Transverse colon (tissue), 4 donors: ENCODE results near the gene CAPN5. TPM values are rescaled to one million over a fixed set of nuclear protein-coding genes. Genes with fewer than 3 reads are reported as not detected.

Experiments used
- DNase-seq: peaks from one replicate; pipeline ENCODE4 v3.0.0-alpha.2; 2019
- H3K27ac ChIP-seq, 4 donors: fragments of 200-600 bp; sonication (generic); 2 replicates each; pipeline ENCODE4 v1.5.1; 2016 to 2018; ENCODE audit warnings: inconsistent platforms in 4 of 4
- H3K27me3 ChIP-seq: fragments of 200-600 bp; sonication (generic); 2 replicates; pipeline ENCODE4 v1.5.1; 2017; ENCODE audit warnings: inconsistent platforms
- H3K36me3 ChIP-seq, 4 donors: fragments of 200-600 bp; sonication (generic); 2 replicates each; pipeline ENCODE4 v1.5.1; 2017 to 2019; ENCODE audit warnings: inconsistent platforms in 4 of 4
- H3K4me1 ChIP-seq, 4 donors: fragments of 200-600 bp; sonication (generic); 2 replicates each; pipeline ENCODE4 v1.5.1; 2017 to 2020; ENCODE audit warnings: inconsistent platforms in 4 of 4
- H3K4me3 ChIP-seq, 4 donors: fragments of 200-600 bp; sonication (generic); 1 replicate in 1 of 4; 2 replicates in 3 of 4; pipeline versions ENCODE4 v1.5.1 to v1.6.1; 2017 to 2019; ENCODE audit warnings: inconsistent platforms in 4 of 4
- H3K9me3 ChIP-seq, 2 donors: fragments of 200-600 bp; sonication (generic); 2 replicates each; pipeline ENCODE4 v1.5.1; 2017 to 2019; ENCODE audit warnings: inconsistent platforms in 2 of 2
- CTCF ChIP-seq, 5 experiments: fragments of 200-600 bp in 3 of 5; fragments of 450-650 bp in 2 of 5; sonication (generic) in 3 of 5; IDR thresholded peaks; 1 replicate in 2 of 5; 2 replicates in 3 of 5; pipeline ENCODE4 v1.5.1; 2016 to 2017; ENCODE audit warnings: antibody characterized with exemption in 5 of 5, inconsistent platforms in 3 of 5, mild to moderate bottlenecking in 2 of 5, moderate library complexity in 1 of 5
- EP300 ChIP-seq: sonication (generic); formaldehyde crosslinking; IDR thresholded peaks from one replicate; pipeline ENCODE4 v1.6.1; 2017; ENCODE audit warnings: antibody characterized with exemption, low read depth
- POLR2A ChIP-seq: fragments of 450-650 bp; IDR thresholded peaks from one replicate; pipeline ENCODE4 v1.6.1; 2016; ENCODE audit warnings: antibody characterized with exemption, mild to moderate bottlenecking, moderate library complexity
- POLR2AphosphoS5 ChIP-seq, 3 donors: sonication (generic); formaldehyde crosslinking; IDR thresholded peaks; one replicate each; pipeline ENCODE4 v1.6.1; 2016; ENCODE audit warnings: antibody characterized with exemption in 3 of 3
- WGBS, 2 donors: methylation state at CpG; one replicate each; pipeline ENCODE4 v1.1.5; 2018; ENCODE audit warnings: low coverage in 1 of 2; 5-methylcytosine and 5-hydroxymethylcytosine counted together
- in situ Hi-C, 4 donors: fragments of 200-750 bp; cut with MboI; loops; one replicate each; pipeline versions ENCODE4 v1.15.0 to v1.15.1; 2017; ENCODE audit warnings: low sequenced_read_pairs in 3 of 4, low pct_ligation_motif_present in 1 of 4, low pct_unique_long_range_greater_than_20kb in 1 of 4
- intact Hi-C: fragments of 100-400 bp; cut with DNase I; formaldehyde crosslinking; loops from one replicate; pipeline ENCODE4 v1.15.1; 2023; ENCODE audit warnings: low total_unique reads
- total RNA-seq, 4 donors: library from RNA; depleted of rRNA; stranded (reverse); fragments of >200 nt; gene quantifications; one replicate each; pipeline ENCODE4 v1.1.0, GENCODE V29; 2016

CAPN5 gene
- total RNA-seq, 4 donors from 2014 or later: 210 to 290 (median 214) TPM

GRCh38 chr11:77064648-77065217 is 2.0 kb upstream of the CAPN5 start:
- H3K27ac ChIP-seq: peak overlapping the region in 1 of 4 donors; percentile 96
- no peak overlapping the region for H3K4me3 ChIP-seq
- no peaks in the 10 kb centered on the region for H3K27me3 ChIP-seq
- no peak for TF ChIP-seq POLR2A
- TF ChIP-seq POLR2AphosphoS5 (IDR thresholded peaks at IDR 0.05): no peak
- TF ChIP-seq CTCF (IDR thresholded peaks at IDR 0.05): no peak
- TF ChIP-seq EP300: no peak
- in situ Hi-C loops: no loop called here
- WGBS, 2 donors: 92 to 94% methylated on average over 2 to 4 of the region's 4 CpGs
- H3K4me1 ChIP-seq: peaks cover 7 to 63% (median 44%) of the 10 kb centered on the region in 4 donors
- intact Hi-C loops: no loop called here
- H3K36me3 ChIP-seq: no peaks in the 10 kb centered on the region
- no peaks in the 10 kb centered on the region for H3K9me3 ChIP-seq
- DNase-seq: no peak

GRCh38 chr11:77065878-77066228 is 918 bp upstream of the CAPN5 start:
- in situ Hi-C loops (no loop called here), intact Hi-C loops (no loop called here)
- TF ChIP-seq POLR2A (no peak), POLR2AphosphoS5 (IDR thresholded peaks at IDR 0.05) (peak; percentile 39 to 57 (median 45)), CTCF (IDR thresholded peaks at IDR 0.05) (no peak), EP300 (no peak)
- no peaks in the 10 kb centered on the region for H3K9me3 ChIP-seq
- H3K27me3 ChIP-seq: no peaks in the 10 kb centered on the region
- peak; percentile 60 for DNase-seq
- H3K36me3 ChIP-seq: no peaks in the 10 kb centered on the region
- WGBS, 2 donors: 33% methylated on average over 14 of the region's 14 CpGs; no CpG with 5 or more reads in 1 of the 2 donors
- peaks cover 7 to 68% (median 44%) of the 10 kb centered on the region in 4 donors for H3K4me1 ChIP-seq
- peak overlapping the region; percentile 92 to 96 (median 94) for H3K27ac ChIP-seq
- H3K4me3 ChIP-seq: peak overlapping the region; percentile 45 to 85 (median 69)

- no peaks in the 10 kb centered on the region for H3K27me3 ChIP-seq
- H3K4me3 ChIP-seq: peak overlapping the region; percentile 52 to 85 (median 69)
- peak; percentile 11 for DNase-seq
- no peak for TF ChIP-seq CTCF (IDR thresholded peaks at IDR 0.05)
- TF ChIP-seq POLR2AphosphoS5 (IDR thresholded peaks at IDR 0.05): no peak
- no peak for TF ChIP-seq POLR2A
- no peak for TF ChIP-seq EP300
- H3K27ac ChIP-seq: peak overlapping the region; percentile 92 to 96 (median 94)
- H3K9me3 ChIP-seq: no peaks in the 10 kb centered on the region
- in situ Hi-C loops: no loop called here
- peaks cover 23 to 82% (median 63%) of the 10 kb centered on the region in 4 donors for H3K4me1 ChIP-seq
- 43% methylated on average over 8 of the region's 8 CpGs; no CpG with 5 or more reads in 1 of the 2 donors for WGBS, 2 donors
- intact Hi-C loops: no loop called here
- H3K36me3 ChIP-seq: no peaks in the 10 kb centered on the region
Observed at GRCh38 chr11:77067861-77068443, 1.2 kb downstream of the CAPN5 start.

- TF ChIP-seq POLR2A (no peak), CTCF (IDR thresholded peaks at IDR 0.05) (no peak), EP300 (no peak), POLR2AphosphoS5 (IDR thresholded peaks at IDR 0.05) (no peak)
- in situ Hi-C loops: no loop called here
Observed at GRCh38 chr11:77068457-77069335, 1.9 kb downstream of the CAPN5 start.

More at GRCh38 chr11:77068457-77069335, 1.9 kb downstream of the CAPN5 start:
- 69 to 89% methylated on average over 3 to 7 of the region's 7 CpGs for WGBS, 2 donors
- no peaks in the 10 kb centered on the region for H3K27me3 ChIP-seq
- intact Hi-C loops: no loop called here
- peak; percentile 8 for DNase-seq
- H3K4me1 ChIP-seq: peaks cover 30 to 82% (median 67%) of the 10 kb centered on the region in 4 donors
- no peaks in the 10 kb centered on the region for H3K36me3 ChIP-seq
- H3K9me3 ChIP-seq: no peaks in the 10 kb centered on the region
- peak overlapping the region in 3 of 4 donors; percentile 55 to 85 (median 83) for H3K4me3 ChIP-seq
- peak overlapping the region; percentile 92 to 96 (median 94) for H3K27ac ChIP-seq
